HEK293 (cell line): ENCODE measurements around the gene LY6G5C.
A peak's percentile ranks its signal among the peaks of the same experiment; 100 is the strongest.

Experiments used
- GLI2 ChIP-seq: fragments of 450-650 bp; formaldehyde crosslinking; IDR thresholded peaks from 2 replicates; pipeline ENCODE4; 2017; ENCODE audit warnings: missing biosample characterization, missing genetic modification characterization, low read depth, borderline replicate concordance
- PRDM2 ChIP-seq: fragments of 450-650 bp; formaldehyde crosslinking; IDR thresholded peaks from 2 replicates; pipeline ENCODE4 v1.5.1; 2016; ENCODE audit warnings: missing biosample characterization, missing genetic modification characterization, borderline replicate concordance
- SALL2 ChIP-seq: fragments of 450-650 bp; formaldehyde crosslinking; IDR thresholded peaks from 2 replicates; pipeline ENCODE4 v1.5.0; 2017; ENCODE audit warnings: missing biosample characterization, mild to moderate bottlenecking, missing genetic modification characterization, borderline replicate concordance
- SCRT1 ChIP-seq: fragments of 450-650 bp; formaldehyde crosslinking; IDR thresholded peaks from 2 replicates; pipeline ENCODE4 v1.5.1; 2016; ENCODE audit warnings: missing biosample characterization, missing genetic modification characterization, borderline replicate concordance
- TRIM28 ChIP-seq: IDR thresholded peaks from 2 replicates; pipeline ENCODE4 v1.6.1; 2011; ENCODE audit warnings: low read length, control low read depth, borderline replicate concordance
- WT1 ChIP-seq: fragments of 450-650 bp; formaldehyde crosslinking; IDR thresholded peaks from 2 replicates; pipeline ENCODE4 v1.5.1; 2016; ENCODE audit warnings: missing biosample characterization, missing genetic modification characterization
- ZBTB21 ChIP-seq: fragments of 450-650 bp; formaldehyde crosslinking; IDR thresholded peaks from 2 replicates; pipeline ENCODE4 v1.5.1; 2017; ENCODE audit warnings: missing biosample characterization, missing genetic modification characterization
- ZBTB44 ChIP-seq: fragments of 450-650 bp; IDR thresholded peaks from 2 replicates; pipeline ENCODE4 v1.5.1; 2018; ENCODE audit warnings: missing biosample characterization, mild to moderate bottlenecking, missing genetic modification characterization
- ZBTB48 ChIP-seq: fragments of 450-650 bp; formaldehyde crosslinking; IDR thresholded peaks from 2 replicates; pipeline ENCODE4 v1.5.1; 2016; ENCODE audit warnings: missing biosample characterization, missing genetic modification characterization
- ZFP3 ChIP-seq: fragments of 450-650 bp; formaldehyde crosslinking; IDR thresholded peaks from 2 replicates; pipeline ENCODE4 v1.5.1; 2016; ENCODE audit warnings: low read depth, missing biosample characterization, missing genetic modification characterization
- ZNF239 ChIP-seq: fragments of 450-650 bp; formaldehyde crosslinking; IDR thresholded peaks from 2 replicates; pipeline ENCODE4 v1.5.1; 2016; ENCODE audit warnings: missing biosample characterization, missing genetic modification characterization
- ZNF426 ChIP-seq: fragments of 450-650 bp; formaldehyde crosslinking; IDR thresholded peaks from 2 replicates; pipeline ENCODE4 v1.5.1; 2017; ENCODE audit warnings: missing biosample characterization, missing genetic modification characterization, mild to moderate bottlenecking, inconsistent platforms, moderate library complexity
- ZNF48 ChIP-seq: fragments of 450-650 bp; formaldehyde crosslinking; IDR thresholded peaks from 2 replicates; pipeline ENCODE4 v1.5.1; 2016; ENCODE audit warnings: missing biosample characterization, missing genetic modification characterization
- ZNF544 ChIP-seq: fragments of 450-650 bp; formaldehyde crosslinking; IDR thresholded peaks from 2 replicates; pipeline ENCODE4 v1.5.0; 2017; ENCODE audit warnings: missing biosample characterization, missing genetic modification characterization
- ZNF549 ChIP-seq: fragments of 450-650 bp; IDR thresholded peaks from 2 replicates; pipeline ENCODE4 v1.5.1; 2018; ENCODE audit warnings: missing biosample characterization, missing genetic modification characterization, mild to moderate bottlenecking, inconsistent platforms, moderate library complexity
- ZNF561 ChIP-seq: fragments of 450-650 bp; IDR thresholded peaks from 2 replicates; pipeline ENCODE4 v1.5.1; 2018; ENCODE audit warnings: missing biosample characterization, missing genetic modification characterization, borderline replicate concordance
- ZNF830 ChIP-seq: fragments of 450-650 bp; IDR thresholded peaks from 2 replicates; pipeline ENCODE4 v1.5.0; 2018; ENCODE audit warnings: missing biosample characterization, missing genetic modification characterization, low read depth, mild to moderate bottlenecking, moderate library complexity
- TF ChIP-seq, protein P1 (sequence below): fragments of 450-650 bp; formaldehyde crosslinking; IDR thresholded peaks from 2 replicates; pipeline ENCODE4 v1.5.1; 2016; ENCODE audit warnings: missing biosample characterization, missing genetic modification characterization
- TF ChIP-seq, protein P2 (sequence below): fragments of 450-650 bp; formaldehyde crosslinking; IDR thresholded peaks from 2 replicates; pipeline ENCODE4 v1.5.1; 2016; ENCODE audit warnings: missing biosample characterization, missing genetic modification characterization
- TF ChIP-seq, protein P3 (sequence below): sonication (generic); formaldehyde crosslinking; IDR thresholded peaks from 2 replicates; pipeline ENCODE4 v1.8.1; 2022; ENCODE audit warnings: mild to moderate bottlenecking, moderate library complexity, missing genetic modification reagents
- TF ChIP-seq, protein P4 (sequence below): fragments of 450-650 bp; formaldehyde crosslinking; optimal IDR thresholded peaks from 2 replicates; pipeline ENCODE3; 2016; ENCODE audit warnings: missing biosample characterization, mild to moderate bottlenecking, missing genetic modification characterization

LY6G5C gene

DNA sequence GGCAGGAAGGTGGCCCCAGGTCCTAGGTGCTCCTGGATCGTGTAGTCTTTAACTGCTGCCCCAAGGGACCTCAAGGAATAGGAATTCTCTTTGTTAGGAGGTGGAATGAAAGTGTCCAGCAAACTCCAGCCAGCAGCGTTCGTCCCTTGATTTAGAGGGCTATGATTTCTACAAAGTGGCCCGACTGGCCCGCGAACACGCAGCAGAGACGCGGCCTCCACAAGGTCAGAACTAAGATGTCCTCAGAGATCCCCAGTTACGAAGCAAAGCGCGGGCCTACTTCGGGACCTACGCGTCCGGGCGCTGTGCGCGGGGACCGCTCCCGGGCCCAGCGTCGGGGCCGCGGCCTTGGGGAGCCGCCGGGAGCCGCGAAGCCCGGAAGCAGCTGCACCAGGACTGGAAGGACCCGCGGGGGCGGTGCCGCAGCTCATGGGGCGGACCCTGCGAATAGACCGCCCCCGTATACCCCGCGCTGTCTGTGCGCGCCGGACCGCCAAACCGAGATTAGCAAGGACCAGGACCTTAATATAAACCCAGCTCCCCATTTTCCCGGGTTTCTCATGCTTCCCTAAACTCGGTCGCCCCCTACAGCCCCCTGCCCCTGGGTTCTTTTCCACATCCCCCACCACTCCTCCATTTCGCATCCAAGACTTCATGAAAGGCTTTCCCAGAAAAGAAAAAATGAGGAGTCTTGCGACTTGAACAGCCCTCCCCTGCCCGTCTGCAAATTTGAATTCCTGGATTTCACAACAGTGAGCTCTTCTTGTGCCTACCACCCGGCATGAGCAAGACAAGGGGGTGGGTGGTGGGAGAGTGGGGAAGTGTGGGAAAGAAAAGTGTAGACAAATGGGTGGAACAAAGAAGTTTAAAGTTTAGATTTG is 20.2 kb downstream of the LY6G5C start, which contains the start of gene C6orf47 (continued):
- TF ChIP-seq PRDM2 (tag by site-specific recombination) (no peak), ZFP3 (tag by site-specific recombination) (no peak), ZBTB44 (0 out of 2 replicates have a peak, but pooled peaks have one; percentile 34), ZNF830 (no peak), WT1 (tag by site-specific recombination) (no peak), GLI2 (no peak), SCRT1 (tag by site-specific recombination) (no peak), ZNF549 (no peak), ZNF426 (tag by site-specific recombination) (no peak), TRIM28 (no peak), ZBTB48 (tag by site-specific recombination) (peak; percentile 74), ZNF239 (tag by site-specific recombination) (no peak), ZNF544 (no peak), ZBTB21 (tag by site-specific recombination) (no peak), SALL2 (tag by site-specific recombination) (no peak), ZNF48 (tag by site-specific recombination) (no peak), ZNF561 (tag by site-specific recombination) (peak; percentile 88)
- TF ChIP-seq, protein P1, sequence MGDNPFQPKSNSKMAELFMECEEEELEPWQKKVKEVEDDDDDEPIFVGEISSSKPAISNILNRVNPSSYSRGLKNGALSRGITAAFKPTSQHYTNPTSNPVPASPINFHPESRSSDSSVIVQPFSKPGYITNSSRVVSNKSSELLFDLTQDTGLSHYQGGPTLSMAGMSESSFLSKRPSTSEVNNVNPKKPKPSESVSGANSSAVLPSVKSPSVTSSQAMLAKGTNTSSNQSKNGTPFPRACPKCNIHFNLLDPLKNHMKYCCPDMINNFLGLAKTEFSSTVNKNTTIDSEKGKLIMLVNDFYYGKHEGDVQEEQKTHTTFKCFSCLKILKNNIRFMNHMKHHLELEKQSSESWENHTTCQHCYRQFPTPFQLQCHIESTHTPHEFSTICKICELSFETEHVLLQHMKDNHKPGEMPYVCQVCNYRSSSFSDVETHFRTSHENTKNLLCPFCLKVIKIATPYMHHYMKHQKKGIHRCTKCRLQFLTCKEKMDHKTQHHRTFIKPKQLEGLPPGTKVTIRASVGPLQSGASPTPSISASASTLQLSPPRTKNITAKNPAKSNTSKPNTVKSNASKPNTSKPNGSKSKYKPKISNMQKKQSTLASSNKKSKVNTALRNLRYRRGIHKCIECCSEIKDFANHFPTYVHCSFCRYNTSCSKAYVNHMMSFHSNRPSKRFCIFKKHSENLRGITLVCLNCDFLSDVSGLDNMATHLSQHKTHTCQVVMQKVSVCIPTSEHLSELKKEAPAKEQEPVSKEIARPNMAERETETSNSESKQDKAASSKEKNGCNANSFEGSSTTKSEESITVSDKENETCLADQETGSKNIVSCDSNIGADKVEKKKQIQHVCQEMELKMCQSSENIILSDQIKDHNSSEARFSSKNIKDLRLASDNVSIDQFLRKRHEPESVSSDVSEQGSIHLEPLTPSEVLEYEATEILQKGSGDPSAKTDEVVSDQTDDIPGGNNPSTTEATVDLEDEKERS (tag by site-specific recombination): no peak
- TF ChIP-seq, protein P2, sequence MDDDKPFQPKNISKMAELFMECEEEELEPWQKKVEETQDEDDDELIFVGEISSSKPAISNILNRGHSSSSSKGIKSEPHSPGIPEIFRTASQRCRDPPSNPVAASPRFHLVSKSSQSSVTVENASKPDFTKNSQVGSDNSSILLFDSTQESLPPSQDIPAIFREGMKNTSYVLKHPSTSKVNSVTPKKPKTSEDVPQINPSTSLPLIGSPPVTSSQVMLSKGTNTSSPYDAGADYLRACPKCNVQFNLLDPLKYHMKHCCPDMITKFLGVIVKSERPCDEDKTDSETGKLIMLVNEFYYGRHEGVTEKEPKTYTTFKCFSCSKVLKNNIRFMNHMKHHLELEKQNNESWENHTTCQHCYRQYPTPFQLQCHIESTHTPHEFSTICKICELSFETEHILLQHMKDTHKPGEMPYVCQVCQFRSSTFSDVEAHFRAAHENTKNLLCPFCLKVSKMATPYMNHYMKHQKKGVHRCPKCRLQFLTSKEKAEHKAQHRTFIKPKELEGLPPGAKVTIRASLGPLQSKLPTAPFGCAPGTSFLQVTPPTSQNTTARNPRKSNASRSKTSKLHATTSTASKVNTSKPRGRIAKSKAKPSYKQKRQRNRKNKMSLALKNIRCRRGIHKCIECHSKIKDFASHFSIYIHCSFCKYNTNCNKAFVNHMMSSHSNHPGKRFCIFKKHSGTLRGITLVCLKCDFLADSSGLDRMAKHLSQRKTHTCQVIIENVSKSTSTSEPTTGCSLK: no peak
- TF ChIP-seq, protein P3, sequence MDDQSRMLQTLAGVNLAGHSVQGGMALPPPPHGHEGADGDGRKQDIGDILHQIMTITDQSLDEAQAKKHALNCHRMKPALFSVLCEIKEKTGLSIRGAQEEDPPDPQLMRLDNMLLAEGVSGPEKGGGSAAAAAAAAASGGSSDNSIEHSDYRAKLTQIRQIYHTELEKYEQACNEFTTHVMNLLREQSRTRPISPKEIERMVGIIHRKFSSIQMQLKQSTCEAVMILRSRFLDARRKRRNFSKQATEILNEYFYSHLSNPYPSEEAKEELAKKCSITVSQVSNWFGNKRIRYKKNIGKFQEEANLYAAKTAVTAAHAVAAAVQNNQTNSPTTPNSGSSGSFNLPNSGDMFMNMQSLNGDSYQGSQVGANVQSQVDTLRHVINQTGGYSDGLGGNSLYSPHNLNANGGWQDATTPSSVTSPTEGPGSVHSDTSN (CRISPR knock-in tag): peak; percentile 66; the same call in 1 of the 2 replicates
- TF ChIP-seq, protein P4, sequence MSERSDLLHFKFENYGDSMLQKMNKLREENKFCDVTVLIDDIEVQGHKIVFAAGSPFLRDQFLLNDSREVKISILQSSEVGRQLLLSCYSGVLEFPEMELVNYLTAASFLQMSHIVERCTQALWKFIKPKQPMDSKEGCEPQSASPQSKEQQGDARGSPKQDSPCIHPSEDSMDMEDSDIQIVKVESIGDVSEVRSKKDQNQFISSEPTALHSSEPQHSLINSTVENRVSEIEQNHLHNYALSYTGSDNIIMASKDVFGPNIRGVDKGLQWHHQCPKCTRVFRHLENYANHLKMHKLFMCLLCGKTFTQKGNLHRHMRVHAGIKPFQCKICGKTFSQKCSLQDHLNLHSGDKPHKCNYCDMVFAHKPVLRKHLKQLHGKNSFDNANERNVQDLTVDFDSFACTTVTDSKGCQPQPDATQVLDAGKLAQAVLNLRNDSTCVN: peak; percentile 95
